Nucleus accumbens (tissue), 56 donors: ENCODE data around the gene CAPS.

Experiments
- DNase-seq, 56 donors: peaks; one replicate each; lab custom pipeline; 2025; lab: John Stamatoyannopoulos, UW

The CAPS gene

DNA sequence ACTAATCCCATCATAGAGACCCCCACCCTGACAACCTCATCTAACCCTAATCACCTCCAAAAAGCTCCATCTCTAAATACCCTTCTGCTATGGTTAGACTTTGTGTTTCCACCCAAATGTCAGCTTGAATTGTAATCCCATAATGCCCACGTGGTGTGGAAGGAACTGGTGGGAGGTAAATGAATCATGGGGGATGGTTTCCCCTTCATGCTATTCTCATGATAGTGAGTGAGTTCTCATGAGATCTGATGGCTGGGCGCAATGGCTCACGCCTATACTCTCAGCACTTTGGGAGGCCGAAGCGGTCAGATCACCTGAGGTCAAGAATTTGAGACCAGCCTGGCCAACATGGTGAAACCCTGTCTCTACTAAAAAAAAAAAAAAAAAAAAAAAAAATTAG, 6.8 kb upstream of the CAPS start:
- peak in 7 of 56 donors; percentile 6 to 53 (median 19) for DNase-seq

DNA sequence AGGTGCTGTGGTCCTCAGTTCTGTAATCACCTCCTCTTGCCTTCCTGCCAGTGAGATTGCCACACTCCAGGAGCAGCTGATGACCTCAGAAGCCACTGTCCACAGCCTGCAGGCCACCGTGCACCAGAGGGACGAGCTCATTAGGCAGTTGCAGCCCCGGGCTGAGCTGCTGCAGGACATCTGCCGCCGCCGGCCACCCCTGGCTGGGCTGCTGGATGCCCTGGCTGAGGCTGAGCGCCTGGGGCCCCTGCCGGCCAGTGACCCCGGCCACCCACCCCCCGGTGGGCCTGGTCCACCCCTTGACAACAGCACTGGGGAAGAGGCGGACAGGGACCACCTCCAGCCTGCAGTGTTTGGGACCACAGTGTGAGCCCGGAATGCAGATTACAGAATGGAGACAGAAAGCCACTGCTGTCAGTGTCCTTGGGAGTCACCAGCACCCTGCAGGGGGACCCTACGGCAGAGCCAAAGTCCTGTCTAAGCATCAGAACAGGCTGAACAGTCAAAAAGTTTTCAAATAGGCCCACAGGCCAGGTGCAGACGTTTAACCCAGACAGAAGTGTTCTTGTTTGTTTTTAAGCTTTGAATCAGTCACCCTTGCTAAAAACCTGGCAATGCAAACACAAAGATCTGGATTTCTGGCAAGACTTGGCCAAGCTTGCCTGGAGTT, 5.1 kb upstream of the CAPS start:
- DNase-seq: no peak

DNA sequence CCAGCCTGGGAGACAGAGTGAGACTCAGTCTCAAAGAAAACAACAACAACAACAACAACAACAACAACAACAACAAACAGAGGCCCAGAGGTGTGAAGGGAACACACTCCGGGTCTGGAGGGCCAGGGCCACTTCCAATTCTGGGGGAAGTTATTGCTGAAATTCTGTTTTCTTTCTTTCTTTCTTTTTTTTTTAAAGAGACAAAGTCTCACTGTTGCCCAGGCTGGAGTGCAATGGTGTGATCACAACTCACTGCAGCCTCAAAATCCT, 3.5 kb upstream of the CAPS start:
- no peak for DNase-seq

DNA sequence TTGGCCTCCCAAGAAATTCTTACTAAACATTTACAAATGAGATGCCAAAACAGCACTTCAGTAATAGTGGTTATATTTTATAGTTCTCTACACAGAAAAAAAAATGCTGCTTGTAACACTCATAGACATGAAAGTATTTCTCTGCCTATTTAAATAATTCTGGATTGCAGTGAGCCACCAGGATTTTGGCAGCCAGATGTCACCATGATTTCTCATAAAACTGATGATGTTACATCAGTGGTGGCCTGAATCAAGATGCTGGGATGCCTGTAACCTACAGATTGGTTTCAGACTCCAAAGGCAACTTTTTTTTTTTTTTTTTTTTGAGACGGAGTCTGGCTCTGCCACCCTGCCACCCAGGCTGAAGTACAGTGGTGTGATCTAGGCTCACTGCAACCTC, 2.7 kb upstream of the CAPS start:
- no peak for DNase-seq

DNA sequence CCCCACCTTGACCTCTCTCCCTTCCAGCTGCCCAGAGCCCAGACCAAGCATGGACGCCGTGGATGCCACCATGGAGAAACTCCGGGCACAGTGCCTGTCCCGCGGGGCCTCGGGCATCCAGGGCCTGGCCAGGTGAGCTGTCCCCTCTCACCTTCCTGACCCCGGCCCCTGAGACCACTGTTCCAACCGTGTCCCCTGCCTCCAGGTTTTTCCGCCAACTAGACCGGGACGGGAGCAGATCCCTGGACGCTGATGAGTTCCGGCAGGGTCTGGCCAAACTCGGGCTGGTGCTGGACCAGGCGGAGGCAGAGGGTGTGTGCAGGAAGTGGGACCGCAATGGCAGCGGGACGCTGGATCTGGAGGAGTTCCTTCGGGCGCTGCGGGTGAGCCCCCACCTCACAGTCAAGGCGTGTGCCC, 312 bp downstream of the CAPS start:
- no peak for DNase-seq

DNA sequence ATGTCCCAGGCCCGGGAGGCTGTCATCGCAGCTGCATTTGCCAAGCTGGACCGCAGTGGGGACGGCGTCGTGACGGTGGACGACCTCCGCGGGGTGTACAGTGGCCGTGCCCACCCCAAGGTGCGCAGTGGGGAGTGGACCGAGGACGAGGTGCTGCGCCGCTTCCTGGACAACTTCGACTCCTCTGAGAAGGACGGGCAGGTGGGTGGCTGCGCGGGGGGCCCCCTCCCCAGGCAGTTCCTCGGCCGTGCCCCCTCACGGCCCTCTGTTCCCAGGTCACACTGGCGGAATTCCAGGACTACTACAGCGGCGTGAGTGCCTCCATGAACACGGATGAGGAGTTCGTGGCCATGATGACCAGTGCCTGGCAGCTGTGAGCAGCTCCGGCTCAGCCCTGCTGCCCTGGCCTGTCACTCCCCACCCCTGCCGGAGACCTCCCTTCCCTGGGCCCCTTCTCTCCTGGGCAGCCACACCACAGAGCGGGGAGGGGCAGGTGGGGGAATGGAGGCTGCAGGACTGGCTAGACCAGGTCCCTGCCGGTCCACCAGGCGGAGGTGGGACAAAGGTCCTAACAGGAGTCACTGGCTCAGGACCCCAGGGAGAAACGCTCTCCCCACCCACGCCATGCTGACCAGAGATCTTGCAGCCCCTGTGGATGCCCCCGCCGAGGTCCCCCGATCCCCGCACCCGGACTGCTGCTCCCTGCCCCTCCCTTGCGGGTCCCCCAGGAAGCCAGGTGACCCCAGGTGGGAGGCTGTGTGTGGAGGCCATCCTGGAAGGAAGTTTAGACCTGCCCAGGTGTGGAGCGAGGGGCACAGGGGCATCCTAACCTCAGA, 1.1 kb downstream of the CAPS start:
- no peak for DNase-seq

DNA sequence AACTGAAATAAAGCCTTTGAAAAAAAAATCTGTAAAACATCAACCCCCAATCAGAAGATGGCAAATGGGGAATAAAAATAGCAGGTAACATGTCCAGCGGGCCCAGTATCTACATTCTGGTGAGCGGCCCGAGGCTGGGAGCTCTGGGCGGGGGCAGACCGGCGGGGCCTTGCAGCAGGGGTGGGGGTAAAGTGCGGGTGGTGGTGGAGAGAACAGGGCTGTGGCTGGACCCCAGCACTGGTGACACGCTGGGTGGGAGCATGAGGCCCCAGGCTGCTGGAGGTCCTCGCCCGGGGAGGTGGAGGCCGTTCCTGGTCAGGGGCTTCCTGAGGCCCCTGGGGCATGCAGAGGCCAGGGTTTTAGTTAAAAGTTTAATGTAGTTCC, 1.7 kb downstream of the CAPS start:
- DNase-seq: no peak

DNA sequence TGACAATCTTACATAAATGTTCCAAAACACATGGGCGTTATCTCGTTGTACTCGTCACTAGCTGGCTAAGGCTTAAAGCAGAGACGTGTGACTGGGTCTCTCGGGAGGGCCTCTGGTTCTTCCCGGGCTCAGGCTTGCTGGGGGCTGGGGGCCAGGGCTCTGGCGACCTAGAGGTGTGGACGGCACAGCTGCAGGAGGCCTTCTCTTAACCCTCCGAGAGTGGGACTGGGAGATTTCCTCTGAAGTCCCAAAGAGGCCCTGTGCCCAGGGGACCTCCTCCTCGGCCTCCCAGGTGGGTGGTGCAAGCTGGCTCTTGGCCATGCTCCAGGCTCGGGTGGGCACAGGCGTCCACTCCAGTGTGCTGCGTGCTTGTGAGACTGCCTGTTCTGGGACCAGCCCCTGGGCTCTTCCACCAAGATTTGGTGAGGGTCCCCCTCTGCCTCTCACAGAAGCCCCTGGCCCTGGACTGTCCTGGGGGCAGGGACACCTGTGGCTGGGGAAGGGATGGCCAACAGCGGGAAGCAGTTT, 2.2 kb downstream of the CAPS start:
- no peak for DNase-seq

DNA sequence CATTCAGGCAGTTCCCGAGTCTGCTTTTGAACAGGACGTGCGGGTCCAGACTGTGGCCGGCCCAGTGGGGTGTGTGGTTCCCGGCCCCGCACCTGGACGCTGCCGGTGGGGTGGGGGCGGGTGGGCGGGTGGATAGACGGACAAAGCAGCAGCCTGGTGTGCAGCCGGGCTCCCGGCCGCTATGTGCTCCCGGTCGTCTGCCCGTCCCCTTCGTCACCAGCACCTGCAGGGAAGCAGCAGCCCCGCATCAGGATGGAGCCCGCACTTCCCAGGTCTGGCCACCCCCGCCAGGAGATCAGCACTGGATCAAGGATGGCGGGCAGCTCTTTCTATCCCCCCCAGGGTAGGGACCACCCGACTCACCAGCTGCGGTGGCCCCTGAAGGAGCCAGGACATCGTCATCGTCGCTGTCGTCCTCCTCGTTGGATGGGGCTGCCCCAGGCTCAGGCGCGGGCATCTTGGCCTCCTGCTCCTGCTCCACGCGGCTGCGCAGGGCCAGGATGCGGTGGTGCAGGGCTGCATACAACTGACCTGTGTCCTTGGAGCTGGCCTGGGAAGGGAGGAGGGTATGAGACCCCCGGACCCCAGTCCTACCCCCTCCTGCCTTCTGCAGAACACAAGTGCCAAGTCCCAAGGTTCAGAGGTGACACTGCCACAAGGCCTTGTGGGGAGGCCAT, 3.5 kb downstream of the CAPS start:
- no peak for DNase-seq

DNA sequence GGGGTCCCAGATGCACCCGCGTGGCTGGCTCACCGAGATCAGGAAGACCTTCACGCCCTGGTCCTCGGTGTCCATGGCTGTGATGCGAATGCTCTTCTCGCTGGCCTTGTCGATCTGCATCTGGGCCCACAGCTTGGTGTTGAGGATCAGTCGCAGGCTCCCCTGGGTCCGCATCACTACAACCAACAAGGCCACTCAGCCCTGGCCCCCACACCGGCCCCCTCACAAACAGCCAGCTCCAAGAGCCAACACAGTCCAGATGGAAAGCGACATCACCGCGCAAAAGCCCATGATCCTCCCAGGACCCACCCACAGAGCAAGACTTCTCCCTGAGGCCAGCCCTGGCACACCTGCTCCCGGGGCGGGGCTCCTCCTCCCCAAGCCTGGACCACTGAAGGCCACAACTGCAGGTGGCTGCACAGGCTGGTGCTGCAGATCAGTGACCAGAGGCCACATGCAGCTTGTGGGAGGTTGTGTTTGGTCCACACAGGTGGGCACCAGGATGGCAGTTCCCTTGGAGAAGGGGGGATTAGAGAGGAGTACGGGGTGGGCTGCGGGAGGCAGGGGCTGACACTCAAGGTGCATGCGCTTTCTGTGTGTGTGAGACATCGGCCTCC, 4.5 kb downstream of the CAPS start:
- DNase-seq: no peak

DNA sequence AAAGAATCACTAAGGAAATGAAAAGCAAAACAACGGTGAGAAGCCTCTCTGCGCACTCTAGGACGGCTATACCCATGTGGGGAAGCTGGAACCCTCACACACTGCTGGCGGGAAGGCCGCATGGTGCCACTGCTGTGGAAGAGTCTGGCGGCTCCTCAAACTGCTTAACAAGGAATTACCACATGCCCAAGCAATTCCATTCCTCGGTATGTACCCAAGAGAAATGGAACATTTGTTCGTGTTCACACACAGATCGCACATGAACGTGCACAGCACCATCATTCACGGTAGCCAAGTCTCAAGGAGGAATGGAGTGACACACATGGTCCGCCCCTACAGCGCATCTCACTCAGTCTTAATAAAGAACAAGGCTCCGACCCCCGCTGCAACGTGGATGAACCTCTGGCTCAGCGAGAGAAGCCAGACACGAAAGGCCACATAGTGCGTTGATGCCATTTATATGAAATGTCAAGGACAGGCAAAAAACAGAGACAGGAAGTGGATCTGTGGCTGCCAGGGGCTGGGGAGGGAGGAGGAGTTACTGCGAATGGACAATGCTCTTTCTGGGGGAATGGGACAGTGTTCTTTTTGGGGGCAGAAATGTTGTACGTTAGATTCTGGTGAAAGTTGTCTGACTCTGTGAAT, 7.6 kb downstream of the CAPS start:
- no peak for DNase-seq

DNA sequence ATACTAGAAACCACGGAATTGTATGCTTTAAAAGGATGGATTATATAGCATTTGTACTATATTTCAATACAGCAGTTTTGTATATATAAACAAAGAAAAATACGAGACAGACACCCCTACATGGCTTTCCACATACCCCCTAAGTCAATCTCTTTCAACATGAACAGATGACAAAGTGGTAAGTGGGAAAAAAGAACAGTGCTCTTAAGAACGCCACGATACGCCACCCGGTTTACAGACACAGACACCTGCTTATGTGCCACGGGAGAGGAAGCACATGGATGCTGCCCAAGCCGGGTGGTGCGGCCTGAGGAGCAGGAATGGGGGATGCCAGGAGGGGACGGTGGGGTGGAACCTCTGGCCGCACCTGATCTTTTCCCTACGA, 8.1 kb downstream of the CAPS start:
- DNase-seq: no peak

DNA sequence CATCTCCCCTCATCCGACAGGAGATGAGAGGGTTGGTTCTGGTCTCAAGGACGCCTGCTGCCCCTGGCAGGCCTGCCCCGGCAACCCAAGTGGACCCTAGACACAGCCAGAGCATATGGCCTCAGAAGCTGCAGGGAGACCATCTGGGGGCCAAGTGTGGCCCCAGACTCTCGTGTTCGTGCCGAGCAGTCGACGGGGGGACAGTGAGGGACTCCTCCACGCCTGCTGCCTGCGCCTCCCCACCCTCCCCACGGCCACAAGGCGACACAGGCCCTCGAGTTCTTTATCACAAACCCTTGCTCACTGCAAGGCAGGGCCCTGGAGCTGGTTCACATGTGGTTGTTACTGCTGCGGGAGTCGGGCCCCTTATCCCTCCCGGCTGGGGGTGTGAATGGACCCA, 9.3 kb downstream of the CAPS start:
- no peak for DNase-seq

DNA sequence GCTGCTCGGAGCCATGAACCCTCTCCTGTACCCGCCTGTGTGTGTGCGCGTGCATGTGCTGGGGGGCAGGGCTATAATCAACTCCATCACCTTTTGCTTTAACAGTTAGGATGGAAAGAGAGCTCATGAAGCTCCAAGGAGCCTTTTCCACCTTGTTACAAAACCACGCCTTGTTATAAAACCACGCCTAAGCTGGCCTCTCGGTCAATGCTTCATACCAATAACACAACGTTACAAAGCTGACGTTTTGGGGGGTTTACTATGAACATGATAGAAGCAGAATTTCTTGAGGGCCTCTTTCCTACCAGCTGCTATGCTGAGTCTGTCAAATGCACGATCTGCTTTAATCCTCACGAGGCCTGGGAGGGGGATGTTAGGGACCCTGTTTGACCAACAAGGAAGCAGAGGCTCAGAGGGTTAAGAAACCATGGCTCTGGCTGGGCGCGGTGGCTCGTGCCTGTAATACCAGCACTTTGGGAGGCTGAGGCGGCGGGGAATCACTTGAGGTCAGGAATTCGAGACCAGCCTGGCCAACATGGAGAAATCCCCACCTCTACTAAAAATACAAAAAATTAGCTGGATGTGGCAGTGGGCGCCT, 11.9 kb downstream of the CAPS start:
- DNase-seq: no peak

DNA sequence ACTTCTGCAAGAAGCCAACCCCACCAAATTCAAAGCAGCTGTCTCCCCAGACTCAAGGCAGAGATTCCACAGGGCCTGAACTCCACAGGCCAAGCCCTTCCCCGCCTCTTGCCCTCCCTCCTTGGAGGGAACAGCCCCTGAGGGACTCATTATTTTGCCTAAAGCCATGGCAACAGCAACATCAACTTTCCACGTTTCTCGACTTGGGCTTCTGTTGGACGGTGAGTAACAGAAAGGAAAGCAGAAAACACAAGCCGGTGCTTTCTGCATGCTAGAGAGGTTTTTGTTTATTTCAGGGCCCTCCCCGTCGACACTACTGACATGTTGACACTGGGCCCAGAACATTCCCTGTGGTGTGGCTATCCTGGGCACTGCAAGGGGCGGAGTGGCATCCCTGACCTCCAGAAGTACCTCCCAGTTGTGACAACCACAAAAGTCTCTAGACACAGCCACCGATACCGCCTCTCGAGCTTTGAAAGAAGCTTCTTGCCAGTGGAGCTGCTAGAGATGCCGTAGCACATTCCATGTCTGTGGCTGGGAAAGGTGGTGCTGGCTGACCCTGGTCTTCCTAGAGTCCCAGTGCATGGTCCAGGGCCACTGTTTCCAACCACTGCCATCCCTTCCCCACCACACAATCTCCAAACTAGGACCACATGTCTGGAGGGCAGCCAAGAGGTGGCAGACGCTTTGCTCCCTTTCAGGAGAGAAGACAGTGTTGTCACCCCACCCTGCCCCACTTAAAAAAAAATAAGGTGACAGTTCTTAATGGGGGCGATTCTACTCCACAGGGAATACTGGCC, 12.8 kb downstream of the CAPS start:
- peak in 1 of 56 donors; percentile 22 for DNase-seq

DNA sequence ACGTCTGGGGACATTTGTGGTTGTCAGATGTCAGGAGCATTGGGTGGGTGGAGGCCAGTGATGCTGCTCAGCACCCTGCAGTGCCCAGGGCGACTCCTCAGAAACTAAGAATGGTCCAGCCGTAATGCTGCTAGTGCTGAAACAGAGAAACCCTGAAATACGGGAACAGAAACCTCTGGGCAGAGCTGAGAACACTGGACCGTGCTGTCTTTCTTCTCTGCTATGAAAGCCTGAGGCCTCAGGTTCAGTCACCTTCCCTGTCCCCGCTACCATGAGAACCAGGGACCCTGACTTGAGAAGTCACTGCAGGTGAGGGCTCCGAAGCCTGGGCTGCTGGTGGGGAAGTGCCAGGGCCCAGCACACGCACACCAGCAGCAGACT, 13.4 kb downstream of the CAPS start:
- DNase-seq: no peak

DNA sequence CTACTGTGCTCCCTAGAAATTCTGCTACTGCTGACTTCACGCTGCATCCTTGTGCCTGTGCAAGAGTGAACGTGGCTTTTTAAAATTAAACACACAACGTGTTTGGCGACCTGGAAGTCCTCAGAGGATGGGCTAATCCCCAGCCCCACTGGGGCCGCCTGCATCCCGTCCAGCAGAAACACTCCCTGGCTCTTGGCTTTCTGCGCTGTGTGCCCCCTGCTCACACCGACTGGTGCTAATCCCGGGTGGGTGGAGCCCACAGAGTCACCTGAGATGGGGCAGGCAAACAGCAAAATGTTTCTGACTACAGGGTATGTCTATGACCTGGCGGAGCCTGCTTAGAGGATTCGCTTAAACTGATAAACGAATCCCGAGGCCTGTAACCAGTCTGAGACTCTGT, 15.1 kb downstream of the CAPS start:
- DNase-seq: no peak

DNA sequence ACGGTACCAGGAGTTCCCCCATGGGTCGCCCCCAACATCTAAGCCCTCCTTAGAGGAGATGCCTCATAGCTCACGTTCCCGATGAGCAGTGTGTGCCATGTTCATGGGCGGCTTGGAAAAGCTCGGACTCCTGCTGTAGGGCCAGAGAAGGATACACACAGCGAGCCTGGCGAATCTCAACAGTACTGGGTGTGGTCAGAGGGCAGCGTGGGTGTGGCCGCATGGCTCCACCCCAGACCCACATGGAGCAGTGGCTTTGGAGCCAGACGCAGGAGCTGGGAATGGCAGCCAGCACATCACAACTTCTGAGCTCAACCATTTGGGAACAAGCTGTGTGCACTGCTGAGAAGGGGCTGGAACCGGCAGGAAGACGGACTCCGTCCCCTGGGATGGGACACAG, 15.6 kb downstream of the CAPS start:
- no peak for DNase-seq

DNA sequence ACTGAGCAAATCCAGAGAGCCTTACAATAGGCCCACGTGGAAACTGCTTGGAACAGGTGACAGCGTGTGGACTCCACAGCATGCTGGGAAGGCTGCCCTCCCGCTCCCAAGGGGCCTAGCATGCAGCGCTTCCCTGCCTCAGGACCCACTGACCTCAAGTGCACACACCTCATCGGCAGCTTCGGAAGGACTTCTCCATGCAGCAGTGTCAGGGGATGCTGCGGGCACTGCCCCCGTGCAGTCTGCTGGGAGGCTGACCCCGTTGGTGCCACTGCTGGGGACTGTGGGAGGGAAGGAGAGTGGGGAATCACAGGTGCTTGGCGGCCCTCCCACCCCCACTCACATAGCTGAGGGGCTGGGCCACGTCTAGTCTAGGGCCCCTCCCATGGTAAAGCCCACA, 17.2 kb downstream of the CAPS start:
- no peak for DNase-seq

DNA sequence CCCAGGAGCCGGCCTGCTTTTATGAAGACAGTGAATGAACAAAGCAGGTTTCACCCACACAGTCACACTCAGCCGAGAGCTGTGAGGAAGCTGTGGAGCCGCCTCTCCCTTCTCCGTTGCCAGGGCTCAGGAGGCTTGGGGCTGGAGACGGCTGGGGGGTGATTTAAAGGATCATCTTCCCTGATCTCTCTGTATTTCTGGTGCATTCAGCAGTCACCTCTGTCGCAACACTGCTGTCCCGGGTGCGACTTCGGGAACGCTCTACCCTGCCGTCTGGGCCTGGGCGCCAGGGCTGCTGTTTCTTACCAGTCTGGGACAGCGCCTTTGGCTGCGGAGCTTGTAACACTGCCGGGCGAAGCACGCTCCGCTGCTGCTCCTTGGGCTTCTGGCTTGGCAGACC, 18.1 kb downstream of the CAPS start:
- DNase-seq: peak in 28 of 56 donors; percentile 9 to 79 (median 37)
